Measurements from ENCODE around the gene CGB3.

- no peak for TF ChIP-seq CTCF (optimal IDR thresholded peaks at IDR 0.05 in 1 of 3, IDR thresholded peaks at IDR 0.05 in 1 of 3, conservative IDR thresholded peaks at IDR 0.05 in 1 of 3; ENCODE audit: extremely low read depth in 1 of 3, insufficient read depth in 2 of 3, low read length in 3 of 3)
- no peak for TF ChIP-seq EZH2 (IDR thresholded peaks at IDR 0.05; ENCODE audit: low read length)
These were observed 35.8 kb downstream of the CGB3 start for GRCh38 chr19:48988286-48988685.

Measured in keratinocyte (primary cell).